ENCODE measurements around the gene MAP4K3. TPM values are rescaled to one million over a fixed set of nuclear protein-coding genes. Genes with fewer than 3 reads are reported as not detected.

MAP4K3 gene
- total and polyA plus RNA-seq, 2 of the 4 experiments (the other 2 are of a cell fraction): 13.2 to 32.6 TPM

- dilution Hi-C loops (cut with HindIII; ENCODE audit: low sequenced_read_pairs, unreplicated experiment): no loop called here
- Histone ChIP-seq H2BK120ac (ENCODE audit: low read depth, low read length) (no peak overlapping the region), H3K9me1 (ENCODE audit: insufficient read depth, low read length) (peaks cover 6% of the 10 kb centered on the region; the same call in 1 of the 2 replicates), H2AK5ac (ENCODE audit: low read depth, low read length) (no peak overlapping the region), H3K9ac (ENCODE audit: low read depth, low read length) (no peak overlapping the region), H3K27me3 (ENCODE audit: control insufficient read depth, insufficient read depth, low read length) (no peaks in the 10 kb centered on the region), H2BK20ac (ENCODE audit: low read depth, low read length) (no peak overlapping the region), H3K4ac (ENCODE audit: low read depth, low read length) (no peak overlapping the region), H2BK15ac (ENCODE audit: low read depth, low read length) (no peak overlapping the region), H3K27ac (ENCODE audit: insufficient read depth, low read length) (no peak overlapping the region), H2AFZ (replicated peaks; ENCODE audit: low read length, poor library complexity) (no peak overlapping the region), H3K4me2 (ENCODE audit: low read depth, low read length) (no peak overlapping the region), H3K23ac (ENCODE audit: low read depth, low read length) (no peak overlapping the region), H3K4me1 (ENCODE audit: control insufficient read depth, insufficient read depth, low read length) (no peaks in the 10 kb centered on the region), H3K79me1 (ENCODE audit: low read depth in 1 of 2, low read length in 2 of 2) (peaks cover 8 to 14% of the 10 kb centered on the region in 2 experiments; a peak in 2 of 4 replicates), H2BK5ac (ENCODE audit: low read depth, low read length, poor library complexity, severe bottlenecking) (no peak overlapping the region), H3K56ac (ENCODE audit: extremely low read depth, insufficient read depth, low read length) (no peak overlapping the region), H3K18ac (ENCODE audit: low read depth, low read length) (no peak overlapping the region), H4K91ac (ENCODE audit: insufficient read depth, low read depth, low read length) (no peak overlapping the region), H4K20me1 (ENCODE audit: insufficient read depth, low read length) (no peaks in the 10 kb centered on the region), H4K8ac (ENCODE audit: low read depth in 2 of 2, low read length in 2 of 2) (no peak overlapping the region), H2AK9ac (replicated peaks; ENCODE audit: low read depth, low read length, poor library complexity) (no peak overlapping the region), H4K5ac (ENCODE audit: low read depth, low read length) (no peak overlapping the region), H3K36me3 (ENCODE audit: control insufficient read depth, insufficient read depth, low read length) (peaks cover 35% of the 10 kb centered on the region), H3K4me3 (ENCODE audit: insufficient read depth, low read depth, low read length) (no peak overlapping the region), H3K9me3 (ENCODE audit: control insufficient read depth, insufficient read depth, low read length) (no peaks in the 10 kb centered on the region), H3K14ac (replicated peaks; ENCODE audit: low read depth, low read length) (no peak overlapping the region)
- intact Hi-C loops (cut with micrococcal nuclease): no loop called here
- WGBS, 2 experiments (ENCODE audit: extremely low coverage in 2 of 2, insufficient read length in 1 of 2): 100% methylated on average over 1 of the region's 6 CpGs; no CpG with 5 or more reads in 1 of the 2 experiments
- in situ Hi-C loops (cut with MboI; ENCODE audit: low sequenced_read_pairs): no loop called here
- DNase-seq: no peak
- no peak for ATAC-seq (ENCODE audit: low read depth)
- ChIA-PET CTCF (interaction anchor here (0.6 kb wide), 1 partner anchor 343 kb away, joined by 3 read pairs; no protein-coding TSS in a partner anchor), POLR2A (ENCODE audit: unreplicated experiment) (no interaction called here)
- no TSS peak for BruUV-seq (replicated peaks)
- TF ChIP-seq USF2 (IDR thresholded peaks at IDR 0.05; ENCODE audit: low read depth, low read length) (no peak), RCOR1 (IDR thresholded peaks at IDR 0.05; ENCODE audit: insufficient replicate concordance, low read length) (no peak), CTCF (conservative IDR thresholded peaks at IDR 0.05; ENCODE audit: low read depth, low read length) (no peak), MAZ (IDR thresholded peaks at IDR 0.05; ENCODE audit: borderline replicate concordance, low read depth, low read length) (no peak), BHLHE40 (IDR thresholded peaks at IDR 0.05; ENCODE audit: low read depth, low read length) (no peak), CEBPB (IDR thresholded peaks at IDR 0.05; ENCODE audit: low read depth, low read length) (no peak), CHD1 (IDR thresholded peaks at IDR 0.05; ENCODE audit: low read depth, low read length) (no peak), POLR2A (IDR thresholded peaks at IDR 0.05; ENCODE audit: low read depth, low read length) (no peak), ELK1 (IDR thresholded peaks at IDR 0.05; ENCODE audit: borderline replicate concordance, low read depth, low read length) (no peak), FOS (IDR thresholded peaks at IDR 0.05; ENCODE audit: low read depth, low read length) (no peak), RAD21 (IDR thresholded peaks at IDR 0.05; ENCODE audit: low read length) (no peak), SMC3 (IDR thresholded peaks at IDR 0.05; ENCODE audit: low read depth, low read length) (no peak), MAFK (IDR thresholded peaks at IDR 0.05; ENCODE audit: low read depth, low read length) (no peak)
Measured at GRCh38 chr2:39290433-39290832, 146.7 kb downstream of the MAP4K3 start.

Data from IMR-90 (cell line).